Suprapubic skin (tissue), 4 donors: ENCODE measurements around the gene CYTH3. TPM values are rescaled to one million over a fixed set of nuclear protein-coding genes. Genes with fewer than 3 reads are reported as not detected.

Experiments used
- DNase-seq, 2 donors: peaks; one replicate each; pipeline ENCODE4 v3.0.0-alpha.2; 2019; ENCODE audit warnings: low spot score in 2 of 2
- H3K27ac ChIP-seq: fragments of 200-600 bp; sonication (generic); one replicate; pipeline ENCODE4 v1.5.1; 2019
- H3K27me3 ChIP-seq: fragments of 200-600 bp; sonication (generic); one replicate; pipeline ENCODE4 v1.5.1; 2019
- H3K36me3 ChIP-seq: fragments of 200-600 bp; sonication (generic); one replicate; pipeline ENCODE4 v1.5.1; 2019
- H3K4me1 ChIP-seq: fragments of 200-600 bp; sonication (generic); one replicate; pipeline ENCODE4 v1.5.1; 2019
- H3K4me3 ChIP-seq: fragments of 200-600 bp; sonication (generic); one replicate; pipeline ENCODE4 v1.5.1; 2019; ENCODE audit warnings: mild to moderate bottlenecking
- H3K9me3 ChIP-seq: fragments of 200-600 bp; sonication (generic); one replicate; pipeline ENCODE4 v1.5.1; 2019
- CTCF ChIP-seq, 2 donors: fragments of 200-600 bp in 1 of 2; fragments of 450-650 bp in 1 of 2; sonication (generic) in 1 of 2; IDR thresholded peaks; one replicate each; pipeline ENCODE4 v1.5.1; 2016 to 2019; ENCODE audit warnings: antibody characterized with exemption in 2 of 2, mild to moderate bottlenecking in 1 of 2, moderate library complexity in 1 of 2
- EP300 ChIP-seq: sonication (generic); formaldehyde crosslinking; IDR thresholded peaks from one replicate; pipeline ENCODE4 v1.6.1; 2017; ENCODE audit warnings: antibody characterized with exemption
- POLR2A ChIP-seq, 2 donors: fragments of 450-650 bp; IDR thresholded peaks; one replicate each; pipeline ENCODE4 v1.6.1; 2017; ENCODE audit warnings: antibody characterized with exemption in 2 of 2, mild to moderate bottlenecking in 2 of 2, moderate library complexity in 2 of 2
- POLR2AphosphoS5 ChIP-seq, 3 donors: sonication (generic); formaldehyde crosslinking; IDR thresholded peaks; one replicate each; pipeline ENCODE4 v1.6.1; 2017; ENCODE audit warnings: antibody characterized with exemption in 3 of 3
- WGBS: methylation state at CpG from one replicate; pipeline ENCODE4 v1.1.5; 2018; 5-methylcytosine and 5-hydroxymethylcytosine counted together
- total RNA-seq, 4 donors: library from RNA; depleted of rRNA; stranded (reverse); fragments of >200 nt; gene quantifications; one replicate each; pipeline ENCODE4 v1.1.0, GENCODE V29; 2016

The CYTH3 gene
- total RNA-seq, 4 donors from 2014 or later, result 29.8 to 55.7 (median 46.8) TPM

- H3K27me3 ChIP-seq, result no peaks in the 10 kb centered on the region
- 79% methylated on average over 5 of the region's 5 CpGs for whole genome bisulfite sequencing
Measured at GRCh38 chr7:6203381-6203780, 69.0 kb downstream of the CYTH3 start.

GRCh38 chr7:6202117-6202516 is 70.3 kb downstream of the CYTH3 start:
- H3K36me3 ChIP-seq, result no peaks in the 10 kb centered on the region
- peaks cover 3% of the 10 kb centered on the region for H3K4me1 ChIP-seq
- no peaks in the 10 kb centered on the region for H3K27me3 ChIP-seq
- no peak for TF ChIP-seq EP300
- TF ChIP-seq POLR2AphosphoS5 (IDR thresholded peaks at IDR 0.05), result no peak
- TF ChIP-seq CTCF (IDR thresholded peaks at IDR 0.05), result no peak
- no peak for TF ChIP-seq POLR2A (IDR thresholded peaks at IDR 0.05)
- WGBS, result 73% methylated on average over 10 of the region's 10 CpGs
- no peak overlapping the region for H3K4me3 ChIP-seq
- no peak for DNase-seq
- H3K27ac ChIP-seq, result no peak overlapping the region
- H3K9me3 ChIP-seq, result no peaks in the 10 kb centered on the region

More at GRCh38 chr7:6203381-6203780, 69.0 kb downstream of the CYTH3 start:
- peaks cover 4% of the 10 kb centered on the region for H3K4me1 ChIP-seq
- no peaks in the 10 kb centered on the region for H3K9me3 ChIP-seq
- H3K36me3 ChIP-seq, result no peaks in the 10 kb centered on the region
- H3K4me3 ChIP-seq, result no peak overlapping the region
- H3K27ac ChIP-seq, result no peak overlapping the region
- no peak for DNase-seq
- TF ChIP-seq CTCF (IDR thresholded peaks at IDR 0.05) (no peak), POLR2AphosphoS5 (IDR thresholded peaks at IDR 0.05) (no peak), POLR2A (IDR thresholded peaks at IDR 0.05) (no peak)

DNA sequence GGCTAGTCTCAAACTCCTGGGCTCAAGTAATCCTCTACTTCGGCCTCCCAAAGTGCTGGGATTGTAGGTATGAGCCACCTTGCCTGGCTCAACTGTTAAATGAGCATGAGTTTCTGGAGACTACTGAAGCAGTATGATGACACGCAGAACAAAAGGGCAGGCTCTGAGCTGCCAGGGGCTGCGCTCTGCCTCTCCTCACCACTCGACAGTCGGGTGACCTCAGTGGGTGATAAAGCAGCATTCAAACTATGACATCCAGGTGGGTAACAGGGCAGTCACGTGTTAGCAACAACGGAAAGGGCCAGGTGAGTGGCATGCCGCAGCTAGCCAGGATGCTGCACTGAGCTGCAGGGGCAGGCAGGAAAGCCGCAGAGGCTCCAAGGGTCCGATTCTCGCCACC is 71.5 kb downstream of the CYTH3 start:
- H3K4me3 ChIP-seq, result no peak overlapping the region
- TF ChIP-seq EP300 (no peak), CTCF (IDR thresholded peaks at IDR 0.05) (no peak), POLR2A (IDR thresholded peaks at IDR 0.05) (no peak), POLR2AphosphoS5 (IDR thresholded peaks at IDR 0.05) (no peak)
- no peaks in the 10 kb centered on the region for H3K9me3 ChIP-seq
- 93% methylated on average over 10 of the region's 11 CpGs for WGBS
- no peak for DNase-seq
- no peaks in the 10 kb centered on the region for H3K36me3 ChIP-seq
- no peak overlapping the region for H3K27ac ChIP-seq
- no peaks in the 10 kb centered on the region for H3K27me3 ChIP-seq
- peaks cover 3% of the 10 kb centered on the region for H3K4me1 ChIP-seq

DNA sequence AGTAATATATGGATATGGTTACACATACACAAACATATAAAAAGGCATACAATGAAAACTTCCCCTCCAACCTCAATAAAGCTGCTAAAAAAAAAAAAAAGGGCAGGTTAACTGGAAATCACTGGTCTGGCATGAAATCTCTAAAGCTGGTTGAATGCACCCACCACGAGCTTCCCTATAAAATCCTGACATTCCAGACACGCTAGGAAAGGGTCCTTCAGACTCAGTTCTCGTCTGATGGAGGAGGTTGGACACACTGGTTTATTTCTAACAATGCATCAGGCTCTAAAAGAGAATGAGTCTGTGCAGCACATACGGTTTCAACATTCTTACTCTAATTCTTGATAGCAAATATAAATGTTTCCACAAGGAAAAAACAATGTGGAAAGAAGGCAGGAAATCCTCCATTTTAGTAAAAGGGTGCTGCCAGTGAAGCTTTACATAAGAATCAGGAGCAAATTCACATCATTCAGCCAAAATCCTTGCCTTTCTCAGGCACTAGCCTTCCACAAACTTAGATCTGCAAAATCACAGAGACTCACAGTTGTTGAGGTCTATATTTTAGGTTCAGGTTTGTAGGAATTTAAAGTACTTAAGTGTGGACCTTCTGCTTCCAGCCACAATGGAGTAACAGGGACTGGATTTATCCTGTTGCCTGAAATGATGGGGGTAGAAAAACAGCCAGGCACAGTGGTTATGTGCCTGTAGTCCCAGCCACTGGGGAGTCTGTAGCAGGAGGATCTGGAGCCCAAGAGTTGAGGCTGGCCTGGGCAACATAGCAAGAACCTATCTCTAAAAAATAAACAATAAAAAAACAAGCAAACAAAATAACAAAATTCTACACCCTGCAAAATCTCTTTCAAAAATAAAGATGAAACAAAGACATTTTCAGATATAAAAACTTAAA is 73.5 kb downstream of the CYTH3 start:
- H3K4me1 ChIP-seq, result no peaks in the 10 kb centered on the region
- 77% methylated on average over 4 of the region's 4 CpGs for WGBS
- H3K27ac ChIP-seq, result no peak overlapping the region
- no peaks in the 10 kb centered on the region for H3K27me3 ChIP-seq
- H3K4me3 ChIP-seq, result no peak overlapping the region
- no peak for TF ChIP-seq CTCF (IDR thresholded peaks at IDR 0.05)
- no peak for TF ChIP-seq POLR2A (IDR thresholded peaks at IDR 0.05)
- TF ChIP-seq EP300, result no peak
- no peak for TF ChIP-seq POLR2AphosphoS5 (IDR thresholded peaks at IDR 0.05)
- no peak for DNase-seq
- no peaks in the 10 kb centered on the region for H3K36me3 ChIP-seq
- no peaks in the 10 kb centered on the region for H3K9me3 ChIP-seq

- Histone ChIP-seq H3K27ac (no peak overlapping the region), H3K4me1 (no peaks in the 10 kb centered on the region), H3K27me3 (no peaks in the 10 kb centered on the region), H3K36me3 (no peaks in the 10 kb centered on the region), H3K9me3 (no peaks in the 10 kb centered on the region), H3K4me3 (no peak overlapping the region)
- TF ChIP-seq POLR2A (IDR thresholded peaks at IDR 0.05) (no peak), EP300 (no peak), CTCF (IDR thresholded peaks at IDR 0.05) (no peak), POLR2AphosphoS5 (IDR thresholded peaks at IDR 0.05) (no peak)
- WGBS, result 84% methylated on average over 8 of the region's 8 CpGs
- DNase-seq, result no peak
Measured at GRCh38 chr7:6197801-6198551, 74.4 kb downstream of the CYTH3 start.
